GM19238 (cell line): ENCODE measurements around the gene BLTP2.
"Not testable (repeated sequence)": the region's sequence is repeated elsewhere in the genome, so short reads cannot be mapped to it uniquely, and the experiment has no call there.

Experiments
- DNase-seq: peaks from one replicate; pipeline ENCODE4 v3.0.0; 2011; ENCODE audit warnings: low spot score; ENCODE audit not compliant: insufficient read length

BLTP2 gene

DNA sequence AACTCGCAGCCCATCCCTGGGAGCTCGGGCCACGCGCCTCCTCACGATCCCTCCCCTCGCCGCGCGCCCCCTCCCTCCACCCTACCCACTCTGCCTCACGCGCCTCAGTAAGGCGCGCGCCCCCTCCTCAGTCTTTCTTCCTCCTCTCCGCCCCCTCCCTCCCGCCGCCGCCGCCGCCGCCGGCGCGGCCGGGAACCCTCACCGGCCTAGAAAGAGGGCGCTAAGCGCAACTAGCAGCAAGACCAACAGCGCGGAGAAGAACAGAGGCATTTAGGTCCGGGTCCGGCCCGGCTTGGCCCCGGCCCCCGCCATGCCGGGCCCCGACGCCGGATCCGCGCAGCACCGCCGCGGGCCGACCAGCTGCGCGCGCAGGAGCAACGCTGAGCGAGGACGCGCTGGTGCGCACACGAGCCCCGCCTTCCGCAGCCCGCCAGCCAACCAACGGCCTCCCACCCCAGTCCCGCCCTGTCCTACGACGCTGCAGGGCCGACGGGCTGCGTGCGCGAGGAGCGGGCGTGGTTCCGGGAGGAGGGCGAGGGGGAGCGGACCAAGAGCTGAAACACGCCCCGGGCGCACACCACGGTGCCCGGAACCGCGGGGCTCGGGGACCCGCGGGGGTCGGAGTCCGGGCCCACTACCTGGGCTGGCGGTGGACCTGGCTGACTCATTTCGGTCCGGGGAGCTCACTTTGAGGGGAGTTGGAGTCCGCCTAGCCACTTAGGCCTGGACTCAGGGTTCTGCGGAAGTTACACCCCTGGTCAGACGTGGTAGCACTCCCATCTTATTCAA, at the start of gene BLTP2:
TSS of gene BLTP2 (minus strand) at position 372 of the 789 bp plus-strand sequence. CDS start at position 270, 102 bp downstream.
- DNase-seq = peak; percentile 96

GRCh38 chr17:28693869-28694268, 48.9 kb upstream of the BLTP2 start:
- DNase-seq = no peak

GRCh38 chr17:28689011-28689410, 44.1 kb upstream of the BLTP2 start:
- DNase-seq = no peak

DNA sequence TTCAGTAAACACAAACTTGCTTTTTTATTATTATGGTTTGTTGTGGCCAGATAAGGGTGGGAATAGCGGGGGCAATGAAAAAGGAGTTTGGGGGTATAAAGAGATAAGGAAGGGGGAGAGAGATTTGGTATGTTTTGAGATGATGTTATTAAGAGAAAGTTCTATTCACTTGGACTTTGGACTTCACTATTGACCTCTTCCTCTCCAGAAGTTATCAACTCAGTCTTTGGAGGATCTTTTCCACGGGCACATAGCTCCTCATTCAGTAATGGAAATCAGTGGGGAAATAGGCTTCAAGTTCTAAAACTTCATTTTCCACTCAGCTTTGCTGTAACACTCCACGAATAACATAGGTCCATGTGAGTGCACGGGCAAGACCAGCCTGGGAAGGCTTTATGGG, 43.5 kb upstream of the BLTP2 start:
- DNase-seq = no peak

GRCh38 chr17:28686296-28686695, 41.3 kb upstream of the BLTP2 start:
- no peak for DNase-seq

GRCh38 chr17:28685366-28685765, 40.4 kb upstream of the BLTP2 start:
- DNase-seq = no peak

DNA sequence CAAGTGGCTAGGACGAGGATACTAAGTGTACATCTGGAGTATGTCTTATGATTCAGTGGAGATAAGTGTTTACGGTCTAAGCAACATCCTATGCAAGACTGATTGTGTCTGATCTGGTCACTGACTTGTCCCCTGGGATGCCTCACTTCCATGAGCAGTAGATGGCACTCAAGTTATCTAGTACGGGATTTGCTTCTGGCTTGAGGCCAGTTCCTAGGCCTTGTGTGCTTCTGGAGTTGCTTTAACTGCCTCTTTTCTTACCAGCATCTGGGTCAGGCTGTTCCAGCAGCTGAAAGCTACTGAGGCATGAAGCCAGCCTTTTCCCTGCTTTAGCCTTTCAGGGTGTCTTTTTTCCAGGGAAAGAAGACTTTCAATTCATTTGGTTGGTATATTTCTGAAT, 40.0 kb upstream of the BLTP2 start:
- DNase-seq = no peak

GRCh38 chr17:28682655-28683054, 37.7 kb upstream of the BLTP2 start:
- no peak for DNase-seq

DNA sequence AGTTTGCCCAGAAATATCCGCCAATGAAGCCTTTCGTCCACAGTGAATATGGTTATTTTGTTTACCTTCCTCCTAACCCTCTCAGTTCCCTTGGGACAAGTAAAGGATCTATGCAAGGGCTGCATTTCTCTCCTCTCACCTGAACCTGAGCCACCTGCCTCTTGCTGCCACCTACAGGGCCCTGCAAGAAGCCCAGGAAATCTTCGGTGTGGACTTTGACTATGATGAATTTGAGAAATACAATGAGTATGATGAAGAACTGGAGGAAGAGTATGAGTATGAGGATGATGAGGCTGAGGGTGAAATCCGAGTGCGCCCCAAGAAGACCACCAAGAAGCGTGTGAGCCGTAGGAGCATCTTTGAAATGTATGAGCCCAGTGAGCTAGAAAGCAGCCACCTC, 31.0 kb upstream of the BLTP2 start:
- no peak for DNase-seq

- DNase-seq = no peak
Measured at GRCh38 chr17:28675490-28675889, 30.5 kb upstream of the BLTP2 start.

- no peak for DNase-seq
Measured at GRCh38 chr17:28669918-28670317, 25.0 kb upstream of the BLTP2 start.

- no peak for DNase-seq
Measured at GRCh38 chr17:28667870-28668269, 22.9 kb upstream of the BLTP2 start.

DNA sequence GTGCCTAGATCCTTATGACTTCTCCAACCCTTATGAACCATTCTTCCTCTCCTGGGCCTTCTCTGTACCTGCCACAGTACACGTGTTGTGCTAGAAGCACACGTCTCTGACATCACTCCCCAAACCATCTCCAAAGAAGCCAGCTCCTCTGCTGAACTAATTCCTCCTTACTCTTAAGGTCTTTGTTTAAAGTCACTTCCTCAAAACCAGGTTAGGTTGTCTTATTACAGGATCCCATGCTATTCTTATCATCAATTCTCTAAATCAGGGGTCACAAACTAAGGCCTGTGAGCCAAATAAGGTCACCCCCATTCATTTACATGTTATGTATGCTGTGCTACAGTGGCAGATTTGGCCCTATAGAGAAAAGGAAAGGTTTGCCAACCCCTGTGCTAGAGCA, 21.0 kb upstream of the BLTP2 start:
- DNase-seq = no peak

DNA sequence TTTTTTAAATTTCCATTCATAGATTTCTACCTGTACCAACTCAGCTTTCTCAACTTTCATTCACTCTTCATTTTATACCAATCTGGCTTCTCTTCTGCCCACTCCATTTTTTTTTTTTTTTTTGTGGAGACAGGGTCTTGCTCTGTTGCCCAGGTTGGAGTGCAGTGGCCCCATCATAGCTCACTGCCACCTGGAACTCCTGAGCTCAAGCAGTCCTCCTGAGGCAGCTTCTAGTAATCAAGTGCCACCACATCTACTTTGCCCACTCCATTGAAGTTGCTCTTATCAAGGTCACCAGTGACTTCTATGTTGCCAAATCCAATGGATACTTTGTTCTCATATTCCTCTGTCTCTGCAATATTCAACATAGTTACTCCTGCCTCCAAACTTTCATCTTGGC, 18.8 kb upstream of the BLTP2 start:
- DNase-seq = no peak

DNA sequence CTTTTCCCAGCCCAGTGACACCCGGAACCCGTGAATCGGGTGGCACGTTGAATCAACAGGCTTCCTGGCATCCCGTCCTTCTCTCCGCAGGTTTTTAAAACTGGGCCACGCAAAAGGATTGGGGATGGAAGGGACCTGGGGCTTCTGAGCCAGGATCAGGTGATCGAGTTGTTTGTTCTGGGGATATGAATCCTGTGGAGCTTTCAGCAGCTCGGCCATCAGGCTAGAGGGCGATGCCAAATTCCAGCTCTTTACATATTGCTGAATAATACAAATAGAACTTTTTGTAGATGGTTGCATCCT, 17.5 kb upstream of the BLTP2 start:
- no peak for DNase-seq

GRCh38 chr17:28661635-28662526, 16.9 kb upstream of the BLTP2 start, which contains the start of the genes SDF2 and SUPT6H:
SDF2 (minus strand) TSS chr17:28661906; CDS start chr17:28661876, 30 bp downstream.
SUPT6H (plus strand) TSS chr17:28662205; CDS start chr17:28673402, 11,197 bp downstream.
- DNase-seq = peak; percentile 93

- not testable (repeated sequence) for DNase-seq
Measured at GRCh38 chr17:28659497-28659881, 14.5 kb upstream of the BLTP2 start.

- DNase-seq = not testable (repeated sequence)
Measured at GRCh38 chr17:28658766-28659496, 14.0 kb upstream of the BLTP2 start.

DNA sequence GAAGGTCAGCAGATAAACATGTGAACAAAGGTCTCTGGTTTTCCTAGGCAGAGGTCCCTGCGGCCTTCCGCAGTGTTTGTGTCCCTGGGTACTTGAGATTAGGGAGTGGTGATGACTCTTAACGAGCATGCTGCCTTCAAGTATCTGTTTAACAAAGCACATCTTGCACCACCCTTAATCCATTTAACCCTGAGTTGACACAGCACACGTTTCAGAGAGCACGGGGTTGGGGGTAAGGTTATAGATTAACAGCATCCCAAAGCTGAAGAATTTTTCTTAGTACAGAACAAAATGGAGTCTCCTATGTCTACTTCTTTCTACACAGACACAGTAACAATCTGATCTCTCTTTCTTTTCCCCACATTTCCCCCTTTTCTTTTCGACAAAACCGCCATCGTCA, 13.4 kb upstream of the BLTP2 start:
- not testable (repeated sequence) for DNase-seq

GRCh38 chr17:28657756-28658155, 12.8 kb upstream of the BLTP2 start:
- DNase-seq = no peak

- DNase-seq = no peak
Measured at GRCh38 chr17:28655160-28655559, 10.2 kb upstream of the BLTP2 start.

GRCh38 chr17:28648698-28649097, 3.7 kb upstream of the BLTP2 start:
- no peak for DNase-seq
